Left renal pelvis (tissue), 4 donors: ENCODE data around the gene RALGDS. TPM values are rescaled to one million over a fixed set of nuclear protein-coding genes. Genes with fewer than 3 reads are reported as not detected.

Source experiments
- DNase-seq, 4 donors: peaks; one replicate each; pipeline ENCODE4 v3.0.0-alpha.2; 2013; ENCODE audit warnings: low read depth in 4 of 4, low spot score in 3 of 4
- polyA plus RNA-seq, 4 donors: library from polyadenylated mRNA; unstranded; fragments of 120-200 nt; gene quantifications; one replicate each; pipeline ENCODE4 v1.2.1, GENCODE V29; 2013; ENCODE audit not compliant: insufficient read length in 4 of 4

The RALGDS gene
- polyA plus RNA-seq, 4 donors: 28.5 to 39.6 (median 33.9) TPM

DNA sequence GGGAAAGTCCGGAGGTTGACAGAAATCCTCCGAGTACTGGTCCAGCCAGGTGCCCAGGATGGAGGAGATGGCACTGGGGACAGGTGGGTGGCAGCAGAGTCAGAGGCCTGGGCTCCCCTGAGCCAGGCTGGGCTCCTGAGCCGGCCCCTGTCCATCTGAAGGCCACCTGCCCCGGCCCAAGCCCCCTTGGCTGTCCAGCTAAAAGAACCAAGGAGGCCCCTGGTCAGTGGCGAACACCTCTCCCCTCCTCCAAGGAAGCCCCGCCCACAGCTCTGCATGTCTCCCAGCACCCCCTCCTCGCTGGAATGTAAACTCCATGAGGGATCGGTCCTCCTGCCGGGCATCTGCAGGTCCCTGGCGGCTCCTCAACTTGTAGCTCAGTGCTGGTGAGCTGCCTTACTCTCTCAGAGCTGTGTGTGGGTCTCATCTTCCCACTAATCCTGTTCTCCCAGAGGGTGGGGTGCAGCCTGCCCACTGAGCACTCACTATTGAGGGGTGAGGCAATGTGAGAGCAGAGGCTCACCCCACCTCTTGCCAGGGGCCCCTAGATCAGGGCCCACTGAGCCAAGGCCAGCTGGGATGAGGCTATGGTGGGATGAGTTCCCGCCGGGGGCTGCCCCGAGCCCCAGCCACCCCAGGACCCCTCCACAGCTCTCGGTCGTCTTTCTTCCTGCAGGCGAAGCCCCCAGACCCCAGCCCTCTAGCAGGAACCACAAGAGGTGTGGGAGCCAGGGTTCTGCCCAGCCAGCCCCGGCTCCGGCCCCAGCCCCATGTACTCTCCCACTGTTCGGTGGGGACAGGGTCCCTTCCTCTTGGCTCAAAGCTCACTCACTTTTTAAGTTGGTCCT lies 12.0 kb downstream of the RALGDS start:
- DNase-seq: no peak

GRCh38 chr9:133107961-133108793 lies 12.9 kb downstream of the RALGDS start:
- no peak for DNase-seq

- DNase-seq: no peak
Measured at GRCh38 chr9:133107245-133107722, 13.8 kb downstream of the RALGDS start.

GRCh38 chr9:133106511-133107244 lies 14.4 kb downstream of the RALGDS start:
- DNase-seq: no peak

DNA sequence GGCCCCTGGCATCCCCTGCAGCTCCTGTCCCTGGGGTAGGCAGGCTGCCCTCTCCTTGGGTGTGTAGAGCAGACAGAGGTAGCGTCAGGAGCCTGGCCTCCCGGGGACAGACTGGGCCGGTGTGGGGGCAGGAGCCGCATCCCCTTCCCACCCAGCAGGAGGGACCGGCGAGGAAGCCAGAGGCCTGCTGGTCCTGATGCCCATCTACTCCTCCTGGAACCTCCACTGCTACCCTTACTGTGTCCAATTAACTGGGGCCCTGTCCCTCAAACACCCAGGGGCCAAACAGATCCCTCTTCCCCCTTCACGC lies 15.6 kb downstream of the RALGDS start:
- no peak for DNase-seq

DNA sequence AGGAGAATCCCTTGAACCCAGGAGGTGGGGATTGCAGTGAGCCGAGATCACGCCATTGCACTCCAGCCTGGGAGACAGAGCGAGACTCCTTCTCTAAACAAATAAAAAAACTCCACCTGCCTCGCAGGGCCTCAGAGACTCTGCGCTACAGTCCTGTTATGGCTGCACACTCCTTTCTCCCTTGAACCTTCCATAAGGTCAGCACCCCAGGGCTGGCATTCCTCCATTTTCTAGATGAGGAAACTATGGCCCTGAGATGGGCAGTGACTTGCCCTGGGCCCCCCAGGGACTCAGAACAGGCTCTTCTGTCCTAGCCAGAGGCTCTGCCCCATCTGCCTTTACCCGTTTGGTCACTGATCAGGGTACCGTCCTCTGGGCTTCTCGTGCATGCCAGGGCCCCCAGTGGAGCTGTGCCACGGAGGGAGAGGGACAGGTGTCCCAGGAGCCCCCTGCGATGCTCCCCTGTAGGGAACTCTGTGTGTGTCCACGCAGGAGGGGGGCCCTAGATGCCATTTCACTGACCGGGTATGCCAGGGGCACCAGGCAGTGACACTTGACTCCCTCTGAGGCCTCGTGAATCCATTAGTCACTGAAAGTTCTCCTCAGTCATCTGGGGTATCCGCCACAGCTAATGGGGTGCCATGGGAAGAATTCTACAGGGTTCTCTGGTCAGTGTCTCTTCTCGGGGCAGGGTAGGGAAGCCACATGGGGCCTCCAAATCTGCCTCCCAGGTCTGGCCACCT lies 16.2 kb downstream of the RALGDS start:
- no peak for DNase-seq

GRCh38 chr9:133103987-133104505 lies 17.0 kb downstream of the RALGDS start:
- DNase-seq: no peak

- DNase-seq: no peak
Measured at GRCh38 chr9:133103183-133103986, 17.7 kb downstream of the RALGDS start.

DNA sequence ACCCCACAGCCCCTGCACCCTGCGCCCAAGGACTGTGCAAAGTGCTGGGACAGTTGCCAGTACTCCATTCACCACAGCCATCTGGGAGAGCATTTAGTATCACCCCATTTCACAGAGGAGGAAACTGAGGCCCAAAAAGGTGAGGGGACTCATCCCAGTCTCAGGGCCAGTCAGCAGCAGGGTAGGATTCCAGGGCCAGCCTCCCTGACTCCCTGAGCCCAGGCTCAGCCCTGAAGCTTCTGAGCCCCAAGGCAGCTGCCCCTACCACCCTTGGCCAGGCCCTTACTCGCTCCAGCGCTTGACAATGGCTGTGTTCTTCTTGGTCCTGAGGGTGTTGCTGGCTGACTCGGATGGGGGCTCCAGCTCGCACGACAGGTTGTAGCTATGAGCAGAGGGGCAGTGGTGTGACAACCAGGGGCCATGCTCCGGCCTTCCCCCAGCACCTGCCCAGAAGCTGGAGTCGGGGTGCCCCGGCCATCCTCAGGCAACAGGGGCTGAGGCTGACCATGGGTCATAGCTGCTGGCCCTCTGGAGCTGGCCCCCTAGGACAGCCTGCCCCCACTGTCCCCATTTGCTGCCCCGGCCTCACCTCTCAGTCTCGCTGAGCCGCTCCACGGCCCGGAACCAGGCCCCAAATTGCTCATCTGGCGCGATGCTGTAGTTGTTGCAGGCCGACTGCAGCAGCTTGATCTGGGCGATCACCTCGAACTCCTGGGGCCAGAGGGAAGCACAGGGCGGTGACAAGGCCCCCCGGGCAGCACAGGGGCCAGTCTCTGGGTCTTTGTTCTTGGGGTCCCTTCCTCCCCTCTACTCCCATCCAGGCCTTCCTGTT lies 18.6 kb downstream of the RALGDS start:
- DNase-seq: no peak

GRCh38 chr9:133101356-133102189 lies 19.5 kb downstream of the RALGDS start:
- DNase-seq: no peak

GRCh38 chr9:133100506-133101355 lies 20.3 kb downstream of the RALGDS start:
- DNase-seq: no peak

GRCh38 chr9:133099726-133100505 lies 21.1 kb downstream of the RALGDS start:
- no peak for DNase-seq

DNA sequence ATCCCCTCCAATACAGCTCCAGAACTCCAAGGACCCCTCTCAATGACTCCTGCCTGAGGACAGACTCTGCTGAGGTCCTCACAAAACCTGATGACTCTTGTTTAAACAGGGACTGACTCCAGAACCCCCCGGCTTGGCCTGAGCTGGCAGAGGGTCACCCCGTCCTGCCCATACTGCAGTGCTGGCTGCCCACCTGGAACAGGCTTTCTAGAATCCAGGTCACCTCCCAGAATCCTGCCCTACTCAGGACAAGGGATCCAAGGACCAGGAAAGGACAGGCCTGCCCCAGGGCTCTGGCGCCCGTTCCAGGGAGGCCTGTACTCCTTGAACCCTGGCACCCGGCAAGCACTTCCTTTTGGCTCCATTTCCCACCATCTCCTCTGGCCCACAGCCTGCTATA lies 22.2 kb downstream of the RALGDS start:
- no peak for DNase-seq

- no peak for DNase-seq
Measured at GRCh38 chr9:133098104-133098754, 22.8 kb downstream of the RALGDS start.

GRCh38 chr9:133094842-133095393 lies 26.1 kb downstream of the RALGDS start:
- DNase-seq: no peak
